ENCODE measurements around the gene MYOT. TPM values are rescaled to one million over a fixed set of nuclear protein-coding genes. Genes with fewer than 3 reads are reported as not detected.

Gene MYOT
- total RNA-seq, result not detected in 2 replicates

DNA sequence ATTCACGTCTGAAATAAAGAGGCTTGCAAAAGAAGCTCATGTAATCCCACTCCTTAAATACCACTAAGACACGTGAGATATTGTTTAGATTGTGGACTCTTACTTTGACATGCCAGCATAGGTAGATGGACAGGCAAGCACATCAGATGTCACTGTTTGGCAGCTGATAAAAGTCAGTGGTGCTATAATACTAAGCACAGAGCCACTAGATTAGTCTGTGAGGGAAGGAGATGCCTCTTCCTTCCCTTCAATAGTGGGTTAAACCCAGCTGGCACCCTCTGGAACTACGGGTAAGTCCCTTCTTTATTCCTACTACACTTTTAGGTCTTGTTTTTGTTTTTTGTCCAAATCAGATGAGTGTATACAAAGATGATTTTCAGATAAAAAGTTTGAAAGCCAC, at the start of gene MYOT:
MYOT (plus strand) TSS at position 197 of the 400 bp plus-strand sequence. CDS start 2,792 bp downstream, outside the sequence.
- no peak within 1 kb of the TSS for H3K4me3 ChIP-seq (ENCODE audit: low read depth, low read length)
- no peak for TF ChIP-seq CTCF (IDR thresholded peaks at IDR 0.05; ENCODE audit: insufficient read depth, low read depth, low read length)

DNA sequence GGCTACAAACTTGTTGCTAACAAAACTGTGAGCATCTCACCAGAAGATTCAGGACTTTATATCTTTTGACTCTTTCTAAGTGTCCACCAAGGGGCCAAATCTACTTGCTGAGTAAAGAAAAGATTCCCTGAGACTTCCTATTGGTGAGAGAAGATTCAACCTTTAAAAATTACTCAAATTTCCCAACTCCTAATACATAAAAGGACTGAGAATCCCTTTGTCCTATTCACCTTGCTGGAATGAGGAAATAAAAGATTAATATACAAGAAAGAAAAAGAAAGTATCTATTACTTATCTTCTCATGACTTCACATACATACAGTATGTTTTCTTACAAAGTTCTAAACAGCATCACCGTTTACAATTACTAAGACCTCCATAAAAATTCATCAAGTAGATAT, 47.9 kb upstream of the MYOT start:
- TF ChIP-seq CTCF (IDR thresholded peaks at IDR 0.05; ENCODE audit: insufficient read depth, low read depth, low read length), result no peak
- no peak overlapping the region for H3K4me3 ChIP-seq (ENCODE audit: low read depth, low read length)
- DNase-seq (ENCODE audit: low read depth), result no peak

More for the DNA sequence above, at the start of gene MYOT:
- no peak for DNase-seq (ENCODE audit: low read depth)

- DNase-seq (ENCODE audit: low read depth), result peak; percentile 48
- no peak overlapping the region for H3K4me3 ChIP-seq (ENCODE audit: low read depth, low read length)
- peak; percentile 57 for TF ChIP-seq CTCF (IDR thresholded peaks at IDR 0.05; ENCODE audit: insufficient read depth, low read depth, low read length)
Measured at GRCh38 chr5:137822158-137822764, 45.4 kb upstream of the MYOT start.

DNA sequence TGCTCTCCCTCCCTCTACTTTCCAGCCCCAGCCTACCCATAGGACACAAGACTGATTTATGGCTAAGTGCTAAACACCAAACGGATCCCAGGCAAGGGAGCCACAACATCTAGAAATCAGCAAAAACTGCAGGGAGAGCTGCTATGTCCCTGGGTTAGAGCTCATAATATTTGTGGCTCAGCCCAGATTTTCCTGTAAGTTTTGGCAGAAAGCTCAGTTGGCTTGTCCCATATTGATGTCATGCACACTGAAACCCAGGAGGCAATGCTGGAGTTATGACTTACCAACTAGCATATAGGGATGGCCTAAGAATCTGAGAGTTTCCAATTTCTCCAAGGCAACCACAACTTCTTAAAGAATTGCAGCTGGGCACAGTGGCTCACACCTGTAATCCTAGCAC, 44.7 kb upstream of the MYOT start:
- no peak for TF ChIP-seq CTCF (IDR thresholded peaks at IDR 0.05; ENCODE audit: insufficient read depth, low read depth, low read length)
- DNase-seq (ENCODE audit: low read depth), result no peak
- no peak overlapping the region for H3K4me3 ChIP-seq (ENCODE audit: low read depth, low read length)

- no peak overlapping the region for H3K4me3 ChIP-seq (ENCODE audit: low read depth, low read length)
- TF ChIP-seq CTCF (IDR thresholded peaks at IDR 0.05; ENCODE audit: insufficient read depth, low read depth, low read length), result no peak
- no peak for DNase-seq (ENCODE audit: low read depth)
Measured at GRCh38 chr5:137825165-137825564, 42.5 kb upstream of the MYOT start.

DNA sequence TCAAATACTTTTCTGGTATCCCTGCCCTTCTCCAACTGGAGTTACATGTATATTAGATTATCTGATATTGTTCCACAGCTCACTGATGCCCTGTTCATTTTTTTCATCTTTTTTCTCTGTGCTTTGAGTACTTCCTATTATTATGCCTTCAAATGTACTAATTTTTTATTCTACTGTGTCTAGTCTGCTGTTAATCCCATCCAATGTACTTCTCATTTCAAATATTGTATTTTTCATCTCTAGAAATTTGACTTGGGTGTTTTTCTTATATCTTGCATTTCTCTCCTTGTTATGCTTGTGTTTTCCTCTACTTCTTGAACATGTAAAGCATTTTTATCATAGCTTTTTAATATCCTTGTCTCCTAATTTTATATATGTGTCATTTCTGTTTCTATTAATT, 41.6 kb upstream of the MYOT start:
- no peak for TF ChIP-seq CTCF (IDR thresholded peaks at IDR 0.05; ENCODE audit: insufficient read depth, low read depth, low read length)
- H3K4me3 ChIP-seq (ENCODE audit: low read depth, low read length), result no peak overlapping the region
- no peak for DNase-seq (ENCODE audit: low read depth)

GRCh38 chr5:137828180-137828579, 39.5 kb upstream of the MYOT start:
- no peak for DNase-seq (ENCODE audit: low read depth)
- H3K4me3 ChIP-seq (ENCODE audit: low read depth, low read length), result no peak overlapping the region
- no peak for TF ChIP-seq CTCF (IDR thresholded peaks at IDR 0.05; ENCODE audit: insufficient read depth, low read depth, low read length)

Data from fibroblast of villous mesenchyme (primary cell).